ENCODE data around the gene MYO3B. TPM values are rescaled to one million over a fixed set of nuclear protein-coding genes. Genes with fewer than 3 reads are reported as not detected.

The MYO3B gene
- total and polyA plus RNA-seq, 2 of the 8 experiments (the other 6 are each of a cell fraction or from before 2014, with no cell fraction given): 0.17 to 0.19 TPM

DNA sequence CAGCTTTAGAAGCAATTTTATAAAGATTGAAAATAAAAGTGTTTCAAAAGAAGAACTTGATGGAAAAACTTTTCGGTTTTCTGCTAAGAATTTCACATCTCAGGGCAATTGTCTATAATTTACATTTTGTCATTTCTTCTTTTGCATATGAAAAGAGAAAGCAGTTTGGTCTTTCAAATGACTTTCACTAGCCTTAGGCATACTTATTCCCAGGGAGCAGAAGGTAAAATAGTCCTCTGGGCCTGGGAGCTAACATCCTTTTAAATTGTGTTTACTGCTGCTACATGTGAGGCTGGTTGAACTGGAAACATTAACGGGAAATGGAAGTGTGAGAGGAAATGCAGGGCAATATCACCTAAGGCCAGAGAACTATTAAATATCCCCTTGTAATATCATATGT, 37.1 kb downstream of the MYO3B start (continued):
- TF ChIP-seq RFX5 (IDR thresholded peaks at IDR 0.05; ENCODE audit: borderline replicate concordance, low read depth, low read length): no peak
- no peak for TF ChIP-seq CHD7 (IDR thresholded peaks at IDR 0.05; ENCODE audit: insufficient replicate concordance, low read length)
- TF ChIP-seq TCF12 (IDR thresholded peaks at IDR 0.05; ENCODE audit: low read depth, low read length): no peak
- no peak for TF ChIP-seq CHD1 (IDR thresholded peaks at IDR 0.05; ENCODE audit: low read depth, low read length)
- TF ChIP-seq YY1 (IDR thresholded peaks at IDR 0.05; ENCODE audit: low read depth, low read length): no peak
- no peak for TF ChIP-seq CEBPB (IDR thresholded peaks at IDR 0.05; ENCODE audit: low read depth, low read length)
- TF ChIP-seq SP2 (IDR thresholded peaks at IDR 0.05; ENCODE audit: low read length): no peak
- TF ChIP-seq KDM4A (IDR thresholded peaks at IDR 0.05; ENCODE audit: low read depth, low read length, severe bottlenecking): no peak
- no peak for TF ChIP-seq SP1 (IDR thresholded peaks at IDR 0.05; ENCODE audit: low read depth, low read length)
- no peak for TF ChIP-seq GTF2F1 (IDR thresholded peaks at IDR 0.05; ENCODE audit: borderline replicate concordance, low read depth, low read length)
